Measurements from ENCODE around the gene ADRB1. TPM values are rescaled to one million over a fixed set of nuclear protein-coding genes. Genes with fewer than 3 reads are reported as not detected.

The ADRB1 gene
- total and polyA plus RNA-seq, 2 experiments from 2014 or later = 0.23 to 0.24 TPM

- TF ChIP-seq ZNF114 (CRISPR knock-in tag; IDR thresholded peaks at IDR 0.05) (no peak), JUNB (IDR thresholded peaks at IDR 0.05; ENCODE audit: unreplicated experiment) (no peak), CTCF (conservative IDR thresholded peaks at IDR 0.05; ENCODE audit: low read depth in 2 of 2) (no peak), NANOG (IDR thresholded peaks at IDR 0.05; ENCODE audit: borderline replicate concordance) (no peak), POLR2AphosphoS5 (IDR thresholded peaks at IDR 0.05; ENCODE audit: low read depth) (no peak), EZH2 (IDR thresholded peaks at IDR 0.05; ENCODE audit: low read depth, unreplicated experiment) (no peak), ETS1 (IDR thresholded peaks at IDR 0.05) (no peak), CREB1 (CRISPR knock-in tag; IDR thresholded peaks at IDR 0.05; ENCODE audit: low read depth) (no peak), STAT1 (IDR thresholded peaks at IDR 0.05; ENCODE audit: unreplicated experiment) (no peak), REST (IDR thresholded peaks at IDR 0.05; ENCODE audit: unreplicated experiment) (no peak), ZNF331 (CRISPR knock-in tag; IDR thresholded peaks at IDR 0.05; ENCODE audit: low read depth) (no peak), EZH2phosphoT487 (IDR thresholded peaks at IDR 0.05; ENCODE audit: unreplicated experiment) (no peak), ZNF462 (CRISPR knock-in tag; IDR thresholded peaks at IDR 0.05) (no peak)
- no peak overlapping the region for H3K4me2 ChIP-seq
- peaks cover 11% of the 10 kb centered on the region; the same call in 1 of the 2 replicates for H3K4me1 ChIP-seq (ENCODE audit: insufficient read depth)
- Mint-ChIP-seq H3K9me3 (no peaks in the 10 kb centered on the region), H3K36me3 (ENCODE audit: low read depth) (no peaks in the 10 kb centered on the region), H3K4me1 (peaks cover 15% of the 10 kb centered on the region; the same call in 2 of the 3 replicates), H3K4me3 (no peak overlapping the region), H3K27ac (no peak overlapping the region), H3K27me3 (ENCODE audit: insufficient read depth, low read depth, poor library complexity) (peaks cover 6% of the 10 kb centered on the region)
- H3K9me2 ChIP-seq (ENCODE audit: insufficient read depth) = no peaks in the 10 kb centered on the region
- H3K4me3 ChIP-seq = no peak overlapping the region
- ATAC-seq (no peak), DNase-seq (ENCODE audit: low spot score) (no peak)
- H3F3A ChIP-seq (replicated peaks; ENCODE audit: low read depth) = no peaks in the 10 kb centered on the region
- no peak overlapping the region for H3K27ac ChIP-seq (ENCODE audit: low read depth)
- H3K27me3 ChIP-seq (ENCODE audit: insufficient read depth) = no peaks in the 10 kb centered on the region
- H3K36me3 ChIP-seq (ENCODE audit: insufficient read depth) = no peaks in the 10 kb centered on the region; the same call in 1 of the 2 replicates
- no peaks in the 10 kb centered on the region for H3K79me2 ChIP-seq (replicated peaks; ENCODE audit: insufficient read depth)
- H2AFZ ChIP-seq = no peak overlapping the region
- H4K20me1 ChIP-seq (replicated peaks; ENCODE audit: insufficient read depth) = no peaks in the 10 kb centered on the region
These were observed 14.6 kb downstream of the ADRB1 start for GRCh38 chr10:114058297-114058696.
